WERI-Rb-1 (cell line): ENCODE results near the gene KDM4D.
"Not testable (repeated sequence)": the region's sequence is repeated elsewhere in the genome, so short reads cannot be mapped to it uniquely, and the experiment has no call there.

Source experiments
- DNase-seq: peaks from one replicate; pipeline ENCODE4 v3.0.0-alpha.2; 2020
- H3K27ac ChIP-seq: fragments of 250-450 bp; sonication (Bioruptor Pico); 2 replicates; pipeline ENCODE4 v1.5.1; 2020; ENCODE audit warnings: mild to moderate bottlenecking, moderate library complexity
- H3K27me3 ChIP-seq: fragments of 250-450 bp; sonication (Bioruptor Pico); 2 replicates; pipeline ENCODE4 v1.5.1; 2021; ENCODE audit warnings: mild to moderate bottlenecking, low read depth, moderate library complexity; ENCODE audit not compliant: insufficient read depth, severe bottlenecking
- H3K36me3 ChIP-seq: fragments of 250-450 bp; sonication (Bioruptor Pico); 2 replicates; pipeline ENCODE4 v1.5.1; 2020; ENCODE audit warnings: mild to moderate bottlenecking, moderate library complexity
- H3K4me3 ChIP-seq: 2 replicates; pipeline ENCODE4 v1.5.1; 2011; ENCODE audit warnings: low read depth, mild to moderate bottlenecking, control low read depth, low read length
- H3K9me3 ChIP-seq: fragments of 250-450 bp; sonication (Bioruptor Pico); 2 replicates; pipeline ENCODE4 v1.5.1; 2021; ENCODE audit warnings: mild to moderate bottlenecking, moderate library complexity; ENCODE audit not compliant: severe bottlenecking
- TF ChIP-seq, protein P1 (sequence below): IDR thresholded peaks from 2 replicates; pipeline ENCODE4 v1.5.1; 2011; ENCODE audit warnings: low read depth, mild to moderate bottlenecking, control low read depth, inconsistent platforms, low read length

KDM4D gene

DNA sequence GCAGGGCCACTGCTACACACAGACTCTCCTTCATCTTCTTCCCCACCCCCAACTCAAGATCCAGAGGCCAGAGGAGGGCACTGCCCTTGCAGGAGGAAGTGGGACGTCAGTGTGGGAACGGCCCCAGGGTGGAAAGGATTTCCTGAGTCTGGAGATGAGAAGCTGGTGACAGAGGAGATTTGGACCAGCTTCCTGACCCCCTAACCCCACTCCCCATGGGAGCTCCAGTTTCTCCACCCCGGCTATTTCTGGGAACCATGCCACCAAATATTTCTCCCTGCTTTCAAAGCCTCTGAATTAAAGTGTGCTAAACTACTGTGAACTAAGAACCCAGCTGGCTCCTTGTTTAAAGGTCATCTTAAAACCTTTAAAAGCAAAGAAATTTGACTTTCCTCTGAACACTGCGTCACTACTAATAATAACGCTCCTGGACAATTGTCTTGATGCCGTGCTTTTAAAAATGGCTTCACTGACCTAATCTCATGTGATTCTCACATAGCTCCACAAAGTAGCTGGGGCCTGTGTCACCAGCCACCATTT lies 46.7 kb upstream of the KDM4D start:
- DNase-seq = no peak
- H3K4me3 ChIP-seq = no peak overlapping the region
- TF ChIP-seq, protein P1, sequence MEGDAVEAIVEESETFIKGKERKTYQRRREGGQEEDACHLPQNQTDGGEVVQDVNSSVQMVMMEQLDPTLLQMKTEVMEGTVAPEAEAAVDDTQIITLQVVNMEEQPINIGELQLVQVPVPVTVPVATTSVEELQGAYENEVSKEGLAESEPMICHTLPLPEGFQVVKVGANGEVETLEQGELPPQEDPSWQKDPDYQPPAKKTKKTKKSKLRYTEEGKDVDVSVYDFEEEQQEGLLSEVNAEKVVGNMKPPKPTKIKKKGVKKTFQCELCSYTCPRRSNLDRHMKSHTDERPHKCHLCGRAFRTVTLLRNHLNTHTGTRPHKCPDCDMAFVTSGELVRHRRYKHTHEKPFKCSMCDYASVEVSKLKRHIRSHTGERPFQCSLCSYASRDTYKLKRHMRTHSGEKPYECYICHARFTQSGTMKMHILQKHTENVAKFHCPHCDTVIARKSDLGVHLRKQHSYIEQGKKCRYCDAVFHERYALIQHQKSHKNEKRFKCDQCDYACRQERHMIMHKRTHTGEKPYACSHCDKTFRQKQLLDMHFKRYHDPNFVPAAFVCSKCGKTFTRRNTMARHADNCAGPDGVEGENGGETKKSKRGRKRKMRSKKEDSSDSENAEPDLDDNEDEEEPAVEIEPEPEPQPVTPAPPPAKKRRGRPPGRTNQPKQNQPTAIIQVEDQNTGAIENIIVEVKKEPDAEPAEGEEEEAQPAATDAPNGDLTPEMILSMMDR = no peak
- H3K27me3 ChIP-seq = no peaks in the 10 kb centered on the region
- no peaks in the 10 kb centered on the region for H3K36me3 ChIP-seq
- H3K27ac ChIP-seq = no peak overlapping the region
- H3K9me3 ChIP-seq = no peaks in the 10 kb centered on the region

DNA sequence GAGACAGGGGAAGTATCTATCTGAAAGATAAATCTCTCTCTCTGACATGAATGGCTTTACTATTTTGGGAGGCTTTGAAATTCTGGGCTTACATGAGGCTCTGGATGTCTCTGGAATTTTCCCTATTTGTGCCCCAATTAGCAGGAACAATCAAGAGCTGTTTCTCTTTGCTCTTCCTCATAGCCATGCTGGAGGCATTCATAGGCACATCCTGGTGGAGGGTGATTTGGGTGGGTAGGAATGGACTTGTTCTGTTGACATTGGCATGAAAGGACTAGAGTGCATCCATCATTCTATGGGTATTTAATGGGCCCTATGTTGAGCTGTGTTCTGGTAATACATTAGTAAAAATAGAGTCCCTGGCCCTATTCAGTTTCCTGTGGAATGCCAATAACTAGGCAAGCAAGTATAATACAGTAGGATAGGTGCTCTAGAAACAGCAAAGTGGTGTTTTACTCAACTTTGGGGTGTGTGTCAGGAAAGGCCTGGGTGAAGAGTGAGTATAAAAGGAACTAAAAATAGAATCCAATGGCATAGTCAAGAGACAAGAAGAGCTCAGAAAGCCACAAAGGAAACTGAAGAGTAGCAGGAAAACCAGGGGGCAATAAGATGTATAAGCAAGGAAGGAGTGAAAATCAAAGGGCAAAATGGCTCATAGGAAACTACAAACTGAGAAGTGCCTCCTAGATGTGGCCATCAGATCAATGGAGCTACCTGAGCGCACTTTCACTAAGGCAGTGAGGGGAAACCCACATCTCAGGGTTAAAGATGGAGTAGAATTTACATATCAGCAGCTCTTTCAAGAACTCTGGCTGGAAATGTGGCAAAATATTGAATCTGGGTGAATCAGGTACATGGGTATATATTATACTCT lies 45.2 kb upstream of the KDM4D start:
- Histone ChIP-seq H3K27me3 (no peaks in the 10 kb centered on the region), H3K9me3 (no peaks in the 10 kb centered on the region), H3K36me3 (no peaks in the 10 kb centered on the region), H3K27ac (no peak overlapping the region), H3K4me3 (no peak overlapping the region)
- DNase-seq = no peak
- TF ChIP-seq, protein P1 = no peak

DNA sequence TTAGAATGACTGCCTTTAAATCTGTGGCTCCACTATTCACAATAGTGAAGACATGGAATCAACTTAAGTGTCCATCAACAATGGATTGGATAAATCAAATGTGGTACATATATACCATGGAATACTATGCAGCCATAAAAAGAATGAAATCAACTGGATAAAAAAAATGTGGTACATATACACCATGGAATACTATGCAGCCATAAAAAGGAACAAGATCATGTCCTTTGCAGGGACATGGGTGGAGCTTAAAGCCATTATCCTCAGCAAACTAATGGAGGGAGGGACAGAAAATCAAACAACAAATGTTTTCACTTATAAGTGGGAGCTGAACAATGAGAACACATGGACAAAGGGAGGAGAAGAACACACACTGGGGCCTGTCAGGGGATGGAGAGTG lies 41.4 kb upstream of the KDM4D start:
- not testable (repeated sequence) for H3K4me3 ChIP-seq, DNase-seq, H3K9me3 ChIP-seq, H3K27me3 ChIP-seq, H3K36me3 ChIP-seq, H3K27ac ChIP-seq

DNA sequence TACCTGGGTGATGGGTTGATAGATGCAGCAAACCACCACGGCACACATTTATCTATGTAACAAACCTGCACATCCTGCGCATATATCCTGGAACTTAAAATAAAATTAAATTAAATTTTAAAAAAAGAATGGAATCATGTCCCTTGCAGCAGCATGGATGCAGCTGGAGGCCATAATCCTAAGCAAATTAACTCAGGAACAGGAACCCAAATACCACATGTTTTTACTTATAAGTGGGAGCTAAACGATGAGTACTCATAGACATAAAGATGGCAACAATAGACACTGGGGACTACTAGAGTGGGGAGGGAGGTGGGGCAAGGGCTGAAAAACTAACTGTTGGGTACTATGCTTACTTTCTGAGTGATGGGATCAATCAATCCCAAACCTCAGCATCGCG lies 41.0 kb upstream of the KDM4D start:
- TF ChIP-seq, protein P1 = no peak
- no peak overlapping the region for H3K27ac ChIP-seq
- DNase-seq = no peak

DNA sequence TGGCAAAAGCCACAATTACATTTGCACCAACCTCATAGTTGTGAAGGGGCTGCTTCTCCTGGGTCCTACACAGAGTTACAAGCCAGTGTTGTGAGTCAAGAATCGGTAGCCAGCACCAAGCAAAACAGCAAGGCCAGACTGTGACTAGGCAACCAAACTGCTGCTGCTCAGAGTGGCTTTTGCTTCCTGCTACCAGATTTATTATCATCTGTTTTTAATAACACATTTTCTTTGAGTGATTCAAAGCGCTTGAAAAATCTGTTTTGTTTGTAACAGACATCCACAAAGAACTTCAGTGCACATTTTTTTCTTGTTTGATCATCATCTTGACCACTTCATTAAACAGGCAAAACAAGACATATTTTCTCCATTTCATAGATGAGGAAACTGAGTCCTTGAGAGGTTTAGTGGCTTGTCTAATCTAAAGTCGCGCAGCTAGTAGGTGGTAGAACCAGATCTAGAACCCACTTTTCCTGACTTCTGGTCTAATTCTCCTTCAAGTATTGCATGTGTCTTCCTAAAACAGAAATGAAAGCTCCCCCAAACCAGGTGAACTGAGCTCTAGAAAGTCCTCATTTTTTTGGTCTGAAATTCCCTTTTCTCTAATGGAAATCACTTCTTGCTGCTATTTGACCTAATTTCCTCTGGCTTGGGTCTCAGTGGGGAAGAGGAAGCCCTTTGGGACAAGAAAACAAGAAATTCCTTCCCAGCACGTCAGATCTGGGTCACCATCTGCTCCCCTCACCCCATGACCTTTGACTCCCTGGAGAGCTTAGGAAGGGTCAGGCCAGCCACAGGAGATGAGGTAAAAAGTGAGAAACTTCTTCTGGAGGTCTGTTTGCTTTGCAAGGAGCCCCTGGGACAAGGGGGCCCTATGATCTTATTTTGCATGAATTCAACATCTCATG lies 40.0 kb upstream of the KDM4D start:
- TF ChIP-seq, protein P1 = no peak
- no peaks in the 10 kb centered on the region for H3K9me3 ChIP-seq
- no peaks in the 10 kb centered on the region for H3K27me3 ChIP-seq
- H3K36me3 ChIP-seq = no peaks in the 10 kb centered on the region
- H3K27ac ChIP-seq = no peak overlapping the region
- no peak overlapping the region for H3K4me3 ChIP-seq
- no peak for DNase-seq

More for the DNA sequence above, 41.0 kb upstream of the KDM4D start:
- Histone ChIP-seq H3K9me3 (no peaks in the 10 kb centered on the region), H3K4me3 (no peak overlapping the region), H3K27me3 (no peaks in the 10 kb centered on the region), H3K36me3 (no peaks in the 10 kb centered on the region)

DNA sequence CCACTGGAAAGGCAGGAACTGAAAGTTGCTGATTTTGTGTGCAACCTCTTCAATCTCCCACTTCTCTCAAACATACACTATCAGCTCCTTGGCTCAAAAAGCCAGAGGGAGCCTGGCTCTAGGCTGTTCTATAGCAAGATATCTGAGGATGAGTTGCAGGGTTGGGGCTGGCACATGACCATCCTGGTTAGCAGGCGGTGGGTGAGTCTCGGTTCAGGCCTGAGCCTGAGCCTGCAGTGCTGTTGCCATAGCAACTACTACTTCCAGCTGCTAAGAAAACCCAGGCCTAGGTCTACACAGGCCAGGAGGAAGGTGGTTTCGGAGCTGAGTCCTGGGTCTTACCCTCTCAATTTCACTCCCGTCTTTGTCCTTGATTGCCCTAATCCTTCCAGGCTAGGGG lies 39.1 kb upstream of the KDM4D start:
- Histone ChIP-seq H3K4me3 (no peak overlapping the region), H3K27ac (no peak overlapping the region), H3K27me3 (no peaks in the 10 kb centered on the region), H3K9me3 (no peaks in the 10 kb centered on the region), H3K36me3 (no peaks in the 10 kb centered on the region)
- TF ChIP-seq, protein P1 = no peak
- no peak for DNase-seq
